VCaP (cell line): ENCODE results near the gene PPFIA3.
A peak's percentile ranks its signal among the peaks of the same experiment; 100 is the strongest.
"Not testable (repeated sequence)": the region's sequence is repeated elsewhere in the genome, so short reads cannot be mapped to it uniquely, and the experiment has no call there.

Source experiments
- H3K27ac ChIP-seq: fragments of 450-650 bp; 2 replicates; pipeline ENCODE4 v1.5.1; 2017
- CTCF ChIP-seq: fragments of 450-650 bp; conservative IDR thresholded peaks from 2 replicates; pipeline ENCODE4 v1.5.1; 2017; ENCODE audit warnings: mild to moderate bottlenecking, moderate library complexity

Gene PPFIA3

DNA sequence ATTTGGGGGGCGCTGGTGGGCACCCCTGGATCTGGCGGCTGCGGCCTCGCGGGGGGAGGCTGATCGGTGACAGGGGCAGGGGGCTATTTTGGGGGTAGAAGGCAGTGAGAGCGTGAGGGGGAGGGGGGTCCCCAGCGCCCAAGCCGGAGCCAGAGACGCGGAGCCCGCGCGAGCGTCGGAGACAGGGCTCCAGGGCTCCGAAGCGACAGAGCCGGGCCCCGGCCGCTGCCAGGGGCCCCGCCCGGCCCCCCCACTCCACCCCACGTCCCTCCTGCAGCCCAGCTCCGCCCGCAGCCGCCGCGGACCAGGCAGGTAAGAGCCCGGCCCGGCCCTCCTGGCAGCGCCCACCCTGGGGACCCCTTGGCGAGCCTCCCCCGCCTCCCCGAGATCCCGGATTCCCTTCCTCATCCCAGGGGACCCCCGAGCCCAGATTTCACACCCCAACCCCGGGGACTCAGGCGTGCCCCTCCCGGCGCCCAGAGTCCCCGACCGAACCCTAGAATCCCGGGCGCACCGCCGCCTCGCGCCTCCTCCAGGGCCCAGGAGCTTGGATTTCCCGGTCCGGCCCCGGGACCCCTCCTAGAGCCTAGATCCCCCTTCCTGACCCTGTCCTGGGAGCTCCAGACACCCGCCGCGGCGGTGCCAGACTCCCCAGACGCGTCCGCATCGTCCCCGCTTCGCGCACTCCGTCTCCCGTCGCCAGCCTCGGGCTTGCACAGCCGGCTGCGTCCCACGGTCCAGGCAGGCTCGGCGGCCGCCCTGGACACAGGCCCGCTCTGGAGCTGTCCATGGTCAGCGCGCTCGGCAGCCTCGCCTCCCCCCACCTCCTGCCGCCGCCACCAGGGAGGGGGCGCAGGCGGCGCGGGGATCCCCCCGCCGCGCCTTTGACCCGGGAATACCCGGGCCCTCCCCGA, at the start of gene PPFIA3:
Gene PPFIA3 (plus strand): TSS at position 134 of the 914 bp plus-strand sequence. CDS start 8,330 bp downstream, outside the sequence.
- TF ChIP-seq CTCF: no peak

DNA sequence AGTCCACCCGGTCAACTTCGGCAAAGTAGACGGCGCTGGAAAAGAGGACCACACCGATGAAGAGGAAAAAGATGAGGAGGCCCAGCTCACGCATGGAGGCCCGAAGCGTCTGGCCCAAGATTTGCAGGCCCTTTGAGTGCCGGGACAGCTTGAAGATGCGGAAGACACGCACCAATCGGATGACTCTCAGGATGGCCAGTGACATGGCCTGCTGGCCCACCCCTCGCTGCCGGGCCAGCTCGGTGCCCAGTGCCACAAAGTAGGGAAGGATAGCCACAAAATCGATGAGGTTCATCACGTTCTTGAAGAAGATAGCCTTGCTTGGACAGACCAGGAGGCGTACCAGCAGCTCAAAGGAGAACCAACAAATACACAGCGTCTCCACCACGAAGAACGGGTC, 48.9 kb upstream of the PPFIA3 start:
- TF ChIP-seq CTCF: no peak
- H3K27ac ChIP-seq: no peak overlapping the region

More for the DNA sequence above, at the start of gene PPFIA3:
- peak within 1 kb of the TSS; percentile 96 for H3K27ac ChIP-seq

GRCh38 chr19:49071860-49072547, 47.3 kb upstream of the PPFIA3 start:
- no peak for TF ChIP-seq CTCF
- H3K27ac ChIP-seq: no peak overlapping the region

DNA sequence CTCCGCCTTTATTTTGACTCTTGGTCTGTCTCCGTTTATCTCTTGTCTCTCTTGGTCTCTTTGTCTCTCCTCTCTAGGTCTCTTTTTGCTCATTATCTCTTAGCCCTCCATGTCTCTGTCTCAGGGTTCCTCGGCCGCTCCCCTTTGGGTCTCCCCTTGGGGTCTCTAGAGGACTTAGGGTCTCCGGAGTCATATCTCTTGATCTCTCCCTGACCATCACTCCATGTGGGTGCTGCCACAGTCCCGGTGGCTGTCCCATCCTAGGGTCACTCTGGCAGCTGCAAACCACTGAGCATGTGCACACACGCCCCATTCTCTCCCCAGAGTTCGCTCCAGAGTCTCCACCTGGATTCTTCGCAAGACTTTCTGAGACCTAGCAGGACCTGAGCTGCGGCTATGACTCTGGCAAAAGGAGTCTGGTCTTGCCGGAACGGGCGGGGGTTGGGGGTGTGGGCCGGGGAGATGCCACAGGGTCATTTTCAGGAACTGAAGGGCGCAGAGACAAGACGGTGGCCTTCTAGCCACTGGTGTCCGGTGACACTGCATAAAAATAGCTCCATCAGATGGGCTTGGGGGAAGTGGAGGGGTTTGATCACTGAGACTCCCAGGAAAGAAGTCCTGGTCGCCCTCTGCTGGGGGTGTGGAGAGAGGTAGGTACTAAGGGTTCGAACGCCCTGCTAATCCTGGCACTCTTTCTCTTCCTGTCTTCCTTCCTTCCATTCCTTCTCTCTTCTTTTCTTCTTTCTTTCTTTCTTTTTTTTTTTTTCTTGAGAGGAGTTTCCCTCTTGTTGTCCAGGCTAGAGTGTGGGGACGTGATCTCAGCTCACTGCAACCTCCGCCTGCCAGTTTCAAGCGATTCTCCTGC, 45.6 kb upstream of the PPFIA3 start:
- TF ChIP-seq CTCF: peak; percentile 28
- no peak overlapping the region for H3K27ac ChIP-seq

DNA sequence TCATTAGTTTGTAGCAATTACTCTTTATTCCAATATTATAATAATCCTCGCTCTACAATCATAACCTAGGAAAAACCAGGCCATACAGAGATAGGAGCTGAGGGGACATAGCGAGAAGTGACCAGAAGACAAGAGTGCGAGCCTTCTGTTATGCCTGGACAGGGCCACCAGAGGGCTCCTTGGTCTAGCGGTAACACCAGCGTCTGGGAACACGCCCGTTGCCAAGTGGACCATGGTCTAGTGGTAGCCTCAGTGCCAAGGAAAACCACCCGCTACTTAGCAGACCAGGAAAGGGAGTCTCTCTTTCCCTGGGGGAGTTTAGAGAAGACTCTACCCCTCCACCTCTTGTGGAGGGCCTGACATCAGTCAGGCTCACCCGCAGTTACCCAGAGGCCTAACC, 44.5 kb upstream of the PPFIA3 start:
- TF ChIP-seq CTCF: peak; percentile 92
- H3K27ac ChIP-seq: not testable (repeated sequence)

DNA sequence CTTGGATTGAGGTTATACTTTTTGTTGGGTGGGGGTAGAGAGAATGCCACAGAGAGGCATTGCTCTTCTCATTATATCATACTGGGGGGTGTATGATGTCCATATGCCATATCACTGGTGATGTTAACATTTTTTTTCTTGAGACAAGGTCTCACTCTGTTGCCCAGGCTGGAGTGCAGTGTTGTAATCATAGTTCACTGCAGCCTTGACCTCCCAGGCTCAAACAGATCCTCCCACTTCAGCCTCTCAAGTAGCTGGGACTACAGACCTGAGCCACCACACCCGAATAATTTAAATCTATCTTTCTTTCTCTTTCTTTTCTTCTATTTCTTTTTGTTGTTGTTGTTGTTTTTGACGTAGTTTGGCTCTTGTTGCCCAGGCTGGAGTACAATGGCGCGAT, 39.0 kb upstream of the PPFIA3 start:
- TF ChIP-seq CTCF: no peak
- H3K27ac ChIP-seq: no peak overlapping the region
